A549 treated with CORT108297 at 1 μM for 4 hours (cell line): ENCODE measurements around the gene LUZP1. TPM values are rescaled to one million over a fixed set of nuclear protein-coding genes. Genes with fewer than 3 reads are reported as not detected.

ENCODE experiments used
- total RNA-seq: library from RNA; stranded (reverse); fragments of 200-300 nt; extraction: Qiagen RNA extraction; gene quantifications from 5 replicates; pipeline ENCODE4 v1.2.3, GENCODE V29; 2022

The LUZP1 gene
- total RNA-seq, result 18.8 to 24.8 TPM (median 22.5 TPM) in 5 replicates

DNA sequence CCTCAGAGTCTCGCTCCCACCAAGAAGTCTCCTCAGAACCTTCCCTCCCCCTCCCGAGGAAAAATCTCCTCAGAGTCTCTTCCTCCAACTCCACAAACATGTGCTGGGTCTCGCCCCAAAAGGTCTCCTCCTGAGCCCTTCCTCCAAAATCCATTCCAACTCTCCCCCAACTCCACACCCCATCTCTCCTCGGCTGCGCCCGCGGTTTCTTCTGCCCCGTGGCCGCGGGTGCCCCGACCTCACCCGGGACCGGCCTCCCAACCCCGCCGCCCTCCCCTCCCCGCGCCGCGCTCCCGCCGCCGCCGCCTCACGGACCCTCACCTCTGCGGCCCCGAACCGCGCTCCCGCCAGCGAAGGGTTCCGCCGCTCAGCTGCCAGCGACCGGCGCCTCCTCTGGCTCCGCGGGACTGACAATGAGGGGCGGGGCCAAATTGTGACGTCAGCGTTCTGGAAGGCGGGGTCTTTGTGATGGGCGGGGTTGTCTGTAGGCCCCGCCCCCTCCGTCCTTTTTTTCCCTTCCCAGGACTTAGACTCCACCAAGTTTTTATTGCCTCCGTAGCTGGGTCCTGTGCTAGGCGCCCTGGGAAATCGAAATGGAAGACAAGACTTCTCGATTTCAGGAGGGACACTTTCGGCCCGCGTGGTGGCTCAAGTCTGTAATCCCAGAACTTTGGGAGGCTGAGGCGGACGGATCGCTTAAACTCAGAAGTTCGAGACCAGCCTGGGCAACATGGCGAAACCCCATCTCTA, at the start of gene LUZP1:
Gene LUZP1, minus strand, starts transcription at position 412 of the 750 bp plus-strand sequence.

DNA sequence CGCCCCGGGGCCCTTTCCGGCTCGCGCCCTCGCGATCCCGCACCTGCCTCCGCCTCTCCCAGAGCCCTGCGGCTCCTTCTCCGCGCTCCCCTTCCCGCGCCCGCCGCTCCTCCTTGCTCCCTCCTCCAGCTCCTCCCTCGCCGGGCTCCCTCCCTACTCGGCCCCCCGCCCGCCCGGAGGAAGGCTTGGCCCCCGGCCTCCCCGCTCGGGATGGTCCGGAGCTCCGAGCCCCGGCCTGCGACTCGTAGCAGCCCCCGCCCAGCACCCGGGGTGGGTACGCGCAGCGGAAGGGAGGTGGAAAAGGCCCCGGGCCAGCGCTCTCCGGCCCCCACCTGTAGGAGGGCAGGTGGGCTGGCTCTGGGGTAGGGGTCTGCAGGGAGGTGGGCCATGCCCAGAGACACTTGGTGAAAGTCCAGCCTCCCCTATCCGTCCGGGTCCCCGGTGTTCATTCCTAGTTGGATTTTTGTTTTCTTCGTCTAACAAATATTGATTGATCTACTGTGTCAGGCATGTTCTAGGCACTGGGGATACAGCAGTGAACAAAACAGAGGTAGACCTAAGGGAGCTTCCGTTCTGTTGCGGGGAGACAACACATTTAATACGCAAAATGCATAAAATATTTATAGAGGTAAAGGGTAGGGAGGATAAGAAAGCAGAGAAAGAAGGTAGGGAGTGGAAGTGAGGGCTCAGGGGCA, 48.9 kb upstream of the LUZP1 start, which contains the start of gene HTR1D:
Gene HTR1D, minus strand, starts transcription at position 82 of the 695 bp plus-strand sequence. CDS start 23,283 bp downstream, outside the sequence.

Other genes starting within 250 kb of the LUZP1 start
- not detected in 5 replicates for gene LACTBL1, start 196.0 kb downstream of the LUZP1 start, total RNA-seq
- gene TEX46, start 153.0 kb downstream of the LUZP1 start, total RNA-seq, result not detected in 5 replicates
- 77.1 to 89.9 TPM (median 87.4 TPM) in 5 replicates for gene KDM1A, start 149.4 kb downstream of the LUZP1 start, total RNA-seq
- 13.1 to 16.2 TPM (median 14.4 TPM) in 5 replicates for gene HTR1D, start 48.6 kb upstream of the LUZP1 start, total RNA-seq
- 150 to 219 TPM (median 164 TPM) in 5 replicates for gene HNRNPR, start 175.4 kb upstream of the LUZP1 start, total RNA-seq
- gene ZNF436, start 201.0 kb upstream of the LUZP1 start, total RNA-seq, result 4.9 to 5.8 TPM (median 5.3 TPM) in 5 replicates